ENCODE data around the gene CDKN2B-AS1.

DNA sequence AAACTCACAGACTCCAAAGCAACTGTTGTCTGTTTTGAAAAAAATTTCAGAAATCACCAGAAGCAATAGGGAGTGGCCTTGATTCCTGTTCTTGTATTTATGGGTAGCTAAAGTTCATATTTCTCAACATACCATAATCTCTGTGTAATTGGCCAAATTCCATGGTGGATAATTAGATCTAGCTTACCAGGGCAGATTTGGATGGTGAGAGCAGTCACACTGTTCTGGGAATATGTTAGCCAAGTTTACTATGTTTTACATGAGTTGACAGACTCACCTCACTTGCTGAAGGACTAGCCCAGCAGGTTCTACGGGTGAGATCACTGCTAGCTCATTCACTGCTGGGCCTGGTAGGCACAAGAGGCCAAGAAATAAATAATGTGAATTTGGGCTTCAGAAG lies 47.2 kb downstream of the CDKN2B-AS1 start:
- no peak for TF ChIP-seq CTCF (IDR thresholded peaks at IDR 0.05)
- TF ChIP-seq POLR2A (IDR thresholded peaks at IDR 0.05) = no peak
